Stimulated activated CD4-positive, alpha-beta T cell treated with anti-CD3 and anti-CD28 coated beads, Interleukin-12 subunit alpha, Interleukin-12 subunit beta, amount 100 ng/mL, for 48 hours (primary cell): ENCODE data around the gene C3.
A peak's percentile ranks its signal among the peaks of the same experiment; 100 is the strongest.

Source experiments
- DNase-seq, 3 donors: peaks; one replicate each; pipeline ENCODE4 v3.0.0-alpha.2; 2020; ENCODE audit warnings: low read depth in 2 of 3, low spot score in 1 of 3

The C3 gene

DNA sequence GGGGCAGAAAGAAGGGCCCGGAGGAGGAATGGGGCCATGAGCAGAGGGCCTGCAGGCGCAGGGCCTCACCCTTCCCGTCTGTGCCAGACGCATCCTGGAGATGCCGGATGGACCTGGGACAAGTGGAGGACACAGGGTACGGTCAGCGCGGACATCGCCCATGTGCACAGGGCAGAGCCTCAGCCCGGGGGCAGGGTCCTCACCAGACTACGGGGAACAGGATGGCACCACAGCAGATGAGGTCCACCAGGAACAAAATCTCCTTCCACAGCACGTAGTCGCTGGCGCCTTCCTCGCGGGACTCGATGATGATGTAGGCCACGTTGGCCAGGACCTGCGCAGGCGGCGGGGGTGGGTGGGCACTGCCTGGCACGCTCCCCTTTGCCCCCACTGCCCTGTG, 11.4 kb upstream of the C3 start:
- DNase-seq: no peak

DNA sequence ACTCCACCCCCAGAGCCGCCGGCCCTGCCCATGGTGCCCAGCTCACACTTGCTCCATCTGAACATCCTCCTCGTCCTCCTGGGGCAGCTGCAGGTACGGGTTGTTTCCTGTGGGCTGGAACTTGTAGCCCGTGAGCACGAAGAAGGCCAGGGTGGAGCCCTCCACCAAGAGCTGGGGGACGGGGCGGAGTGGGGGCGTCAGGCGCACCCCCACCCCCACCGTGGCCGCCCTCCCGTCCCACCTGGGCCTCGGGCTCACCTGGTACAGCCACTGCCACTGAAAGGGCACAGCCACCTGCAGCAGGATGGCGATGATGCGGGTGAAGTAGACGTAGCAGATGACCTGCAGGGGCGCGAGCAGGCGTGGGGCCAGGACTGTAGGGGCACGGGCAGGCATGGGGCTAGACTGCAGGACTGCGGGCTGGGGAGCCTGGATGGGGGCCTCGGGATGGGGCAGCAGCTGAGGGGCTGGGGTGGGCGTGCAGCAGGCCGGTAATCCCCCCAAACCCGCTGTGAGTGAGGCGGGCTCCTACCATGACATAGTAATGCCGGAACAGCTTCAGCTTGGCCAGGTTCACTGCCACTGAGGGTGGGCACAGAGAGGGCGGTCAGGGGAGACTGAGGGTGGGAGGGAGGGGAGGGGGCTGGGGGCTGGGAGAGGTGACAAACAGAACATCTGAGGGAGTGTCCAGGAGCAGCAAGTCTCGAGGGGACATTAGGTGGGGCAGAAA, 10.7 kb upstream of the C3 start:
- DNase-seq: no peak

DNA sequence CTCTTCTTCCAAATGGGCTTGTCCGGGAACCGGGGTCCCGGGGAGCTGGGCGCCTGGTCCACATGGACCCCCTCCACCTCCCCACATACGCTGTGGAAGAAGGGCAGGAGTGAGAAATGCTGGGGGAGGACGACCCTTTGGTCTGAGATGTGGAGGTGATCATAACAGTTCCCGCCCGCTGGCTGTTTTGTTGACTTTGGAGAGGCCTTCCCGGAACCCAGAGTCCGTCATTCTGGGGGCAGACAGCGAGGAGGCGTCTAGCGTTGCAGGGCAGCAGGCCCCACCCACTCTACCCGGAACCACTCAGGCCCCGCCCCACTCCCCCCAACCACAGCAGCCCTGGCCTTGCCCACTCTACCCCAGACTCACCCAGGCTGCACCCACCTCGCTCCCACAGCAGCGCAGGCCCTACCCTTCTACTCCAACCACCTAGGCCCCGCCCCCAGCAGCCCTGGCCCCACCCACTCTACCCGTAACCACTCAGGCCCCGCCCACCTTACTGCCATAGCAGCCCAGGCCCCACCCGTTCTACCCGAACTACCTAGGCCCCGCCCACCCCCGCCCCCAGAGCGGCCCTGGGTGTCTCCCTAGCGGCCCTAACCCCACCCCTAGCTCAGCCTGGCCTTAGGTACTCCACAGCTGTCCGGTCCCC, 9.8 kb upstream of the C3 start:
- DNase-seq: peak in 2 of 3 donors; percentile 39 to 48

DNA sequence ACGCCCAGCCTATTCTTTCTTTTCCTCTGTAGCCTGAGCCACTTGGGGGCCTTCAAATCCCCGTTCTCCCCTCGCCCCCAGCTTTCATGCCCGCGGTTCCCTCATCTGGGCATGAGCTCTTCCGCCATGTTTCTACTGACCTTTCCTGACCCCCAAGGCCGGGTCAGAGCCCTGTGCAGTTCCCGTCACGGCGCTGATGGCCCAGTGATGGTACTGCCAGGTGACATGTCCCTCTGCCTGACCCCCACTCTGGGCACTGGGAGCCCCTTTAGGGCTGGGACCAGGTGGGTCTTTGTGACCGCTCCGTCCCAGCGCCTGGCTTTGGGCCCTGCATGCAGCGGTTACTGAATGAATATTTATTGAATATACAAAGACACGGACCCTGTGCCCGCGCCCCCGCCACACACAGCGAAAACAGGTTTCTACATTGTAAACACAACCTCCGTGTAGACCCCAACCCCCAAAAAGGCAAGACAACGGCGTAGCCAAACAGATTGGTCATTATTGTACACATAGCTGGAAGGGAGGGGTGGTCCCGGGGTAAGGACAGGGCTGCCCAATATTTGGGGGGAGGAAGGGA, 9.2 kb upstream of the C3 start:
- no peak for DNase-seq

GRCh38 chr19:6728346-6728745, 7.9 kb upstream of the C3 start:
- no peak for DNase-seq

DNA sequence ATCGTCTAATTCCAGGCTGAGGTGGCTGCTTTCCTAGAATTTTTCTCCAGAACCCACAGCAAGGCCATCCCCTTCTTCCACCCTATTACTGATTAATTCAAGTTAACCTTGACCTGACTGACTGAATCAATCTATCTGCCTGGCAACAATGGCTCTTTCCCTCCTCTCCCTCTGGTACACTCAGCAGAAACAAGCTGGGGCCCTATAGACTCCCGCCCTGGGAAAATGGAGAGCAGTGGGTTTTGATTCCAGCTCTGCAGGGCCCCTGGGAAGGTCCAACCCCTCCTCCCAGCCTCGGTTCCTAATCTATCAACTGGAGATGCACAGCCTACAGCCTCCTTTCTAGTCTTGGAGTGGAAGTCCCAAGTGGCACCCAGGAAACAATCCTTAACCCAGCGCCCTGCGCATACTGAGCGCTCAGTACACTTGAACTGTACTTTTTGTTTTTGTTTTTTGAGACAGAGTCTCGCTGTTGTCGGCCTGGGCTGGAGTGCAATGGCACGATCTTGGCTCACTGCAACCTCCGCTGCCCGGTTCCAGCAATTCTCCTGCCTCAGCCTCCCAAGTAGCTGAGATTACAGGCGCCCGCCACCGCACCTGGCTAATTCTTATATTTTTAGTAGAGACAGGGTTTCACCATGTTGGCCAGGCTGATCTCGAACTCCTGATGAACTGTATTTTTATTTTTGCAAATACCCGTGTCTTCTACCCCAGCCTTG, 5.2 kb upstream of the C3 start:
- DNase-seq: no peak

GRCh38 chr19:6724631-6725492, 4.4 kb upstream of the C3 start:
- no peak for DNase-seq

GRCh38 chr19:6723738-6724137, 3.3 kb upstream of the C3 start:
- DNase-seq: no peak

- no peak for DNase-seq
Measured at GRCh38 chr19:6723108-6723618, 2.7 kb upstream of the C3 start.

DNA sequence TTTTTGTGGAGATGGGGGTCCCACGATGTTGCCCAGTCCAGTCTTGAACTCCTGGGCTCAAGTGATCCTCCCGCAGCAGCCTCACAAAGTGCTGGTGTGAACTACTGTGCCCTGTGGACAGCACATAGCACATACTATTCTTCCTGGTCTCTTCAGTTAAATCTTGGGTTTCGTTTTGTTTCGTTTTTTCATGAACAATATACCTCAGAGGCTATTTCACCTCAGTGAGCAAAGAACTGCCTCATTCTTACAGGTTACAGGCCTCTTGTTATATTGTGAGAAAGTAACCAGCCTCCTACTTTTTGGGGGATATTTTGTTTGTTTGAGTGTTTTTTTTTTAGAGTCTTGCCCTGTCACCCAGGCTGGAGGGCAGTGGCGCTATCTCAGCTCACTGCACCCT, 1.3 kb upstream of the C3 start:
- no peak for DNase-seq

DNA sequence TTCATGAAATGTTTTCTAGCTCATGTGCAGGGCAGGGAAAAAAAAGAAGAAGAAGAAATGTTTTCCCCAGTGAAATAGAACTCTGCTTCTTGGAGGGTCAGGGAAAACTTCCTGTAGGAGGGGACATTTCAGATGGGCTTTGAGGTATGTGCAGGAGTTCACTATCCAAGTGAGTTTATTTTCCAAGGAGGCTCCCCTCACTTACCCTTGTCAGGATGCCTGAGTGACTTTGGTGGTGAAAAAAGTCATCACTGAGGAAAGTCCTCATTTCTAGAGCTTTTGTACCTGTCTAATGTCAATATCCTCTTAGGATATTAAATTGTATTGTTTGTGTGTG, 656 bp upstream of the C3 start:
- DNase-seq: no peak

DNA sequence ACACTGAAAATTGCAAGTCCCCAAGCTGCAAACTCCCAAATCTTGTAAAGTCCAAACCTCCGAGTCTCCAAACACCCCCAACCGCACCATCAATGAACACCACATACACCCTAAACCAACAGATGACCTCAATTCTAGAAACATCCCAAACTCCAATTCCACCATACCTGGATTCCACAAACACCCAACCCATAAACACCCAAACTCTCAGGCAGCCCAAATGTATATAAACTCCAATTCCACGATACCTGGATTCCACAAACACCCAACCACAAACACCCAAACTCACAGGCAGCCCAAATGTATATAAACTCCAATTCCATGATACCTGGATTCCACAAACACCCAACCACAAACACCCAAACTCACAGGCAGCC, 470 bp downstream of the C3 start:
- DNase-seq: no peak

DNA sequence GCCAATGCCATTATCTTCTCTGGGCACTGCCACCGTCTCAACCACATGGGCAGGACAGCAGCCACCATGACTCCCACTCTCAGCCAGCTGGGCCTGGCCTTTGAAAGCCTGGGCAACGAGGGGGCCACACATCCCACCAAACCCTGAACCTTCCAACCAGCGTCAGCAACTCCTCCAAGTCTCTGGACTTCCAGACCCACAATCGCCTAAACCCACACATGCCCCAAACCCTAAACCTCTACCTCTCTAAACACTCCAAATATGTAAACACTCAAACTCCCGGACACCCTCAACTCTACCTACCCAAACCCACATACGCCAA, 949 bp downstream of the C3 start:
- no peak for DNase-seq

GRCh38 chr19:6718741-6719539, 1.5 kb downstream of the C3 start:
- DNase-seq: peak in 2 of 3 donors; percentile 10 to 34

DNA sequence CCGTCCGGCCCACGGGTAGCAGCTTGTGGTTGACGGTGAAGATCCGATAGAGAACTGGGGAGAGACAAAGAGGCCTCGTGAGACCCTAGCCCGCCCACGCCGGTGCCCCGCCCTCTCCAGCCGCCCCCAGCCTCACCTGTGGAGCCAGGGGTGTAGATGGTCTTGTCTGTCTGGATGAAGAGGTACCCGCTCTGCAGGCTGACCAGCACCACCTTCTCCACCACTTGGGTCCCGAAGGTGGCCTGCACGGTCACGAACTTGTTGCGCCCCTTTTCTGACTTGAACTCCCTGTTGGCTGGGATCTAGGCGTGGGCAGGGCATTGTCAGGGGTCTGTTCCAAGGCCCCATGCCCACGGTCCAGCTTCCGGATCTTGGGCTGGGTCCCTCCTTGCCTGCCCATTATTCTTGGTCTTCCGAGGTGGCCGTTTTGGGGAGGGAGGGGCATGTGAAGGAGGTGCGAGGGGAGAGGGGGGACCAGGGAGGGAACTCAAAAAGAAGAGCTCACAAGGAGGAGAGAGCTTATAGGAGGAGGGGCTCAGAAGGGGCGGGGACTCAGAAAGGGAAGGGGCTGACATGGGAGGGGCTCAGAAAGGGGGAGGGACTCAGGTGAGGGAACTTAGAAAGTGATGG, 2.2 kb downstream of the C3 start:
- no peak for DNase-seq

GRCh38 chr19:6717441-6717971, 2.9 kb downstream of the C3 start:
- DNase-seq: no peak

GRCh38 chr19:6717036-6717435, 3.4 kb downstream of the C3 start:
- DNase-seq: no peak

DNA sequence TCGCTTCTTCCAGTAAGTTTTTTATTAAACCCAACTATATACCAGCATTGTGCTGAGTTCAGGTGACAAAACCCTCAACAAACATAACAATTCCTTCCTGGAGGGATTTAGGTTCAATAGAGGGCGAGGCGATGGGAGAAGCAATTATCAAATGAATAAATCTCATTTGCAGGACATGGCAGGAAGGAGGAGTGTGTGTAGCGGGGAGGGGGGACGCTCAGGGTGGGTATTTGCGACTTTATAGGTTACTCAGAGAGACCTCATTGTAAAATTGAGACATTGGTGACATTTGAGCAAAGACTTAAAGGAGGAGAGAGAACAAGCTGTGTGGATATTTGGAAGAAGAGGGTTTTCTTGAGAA, 3.9 kb downstream of the C3 start:
- no peak for DNase-seq

DNA sequence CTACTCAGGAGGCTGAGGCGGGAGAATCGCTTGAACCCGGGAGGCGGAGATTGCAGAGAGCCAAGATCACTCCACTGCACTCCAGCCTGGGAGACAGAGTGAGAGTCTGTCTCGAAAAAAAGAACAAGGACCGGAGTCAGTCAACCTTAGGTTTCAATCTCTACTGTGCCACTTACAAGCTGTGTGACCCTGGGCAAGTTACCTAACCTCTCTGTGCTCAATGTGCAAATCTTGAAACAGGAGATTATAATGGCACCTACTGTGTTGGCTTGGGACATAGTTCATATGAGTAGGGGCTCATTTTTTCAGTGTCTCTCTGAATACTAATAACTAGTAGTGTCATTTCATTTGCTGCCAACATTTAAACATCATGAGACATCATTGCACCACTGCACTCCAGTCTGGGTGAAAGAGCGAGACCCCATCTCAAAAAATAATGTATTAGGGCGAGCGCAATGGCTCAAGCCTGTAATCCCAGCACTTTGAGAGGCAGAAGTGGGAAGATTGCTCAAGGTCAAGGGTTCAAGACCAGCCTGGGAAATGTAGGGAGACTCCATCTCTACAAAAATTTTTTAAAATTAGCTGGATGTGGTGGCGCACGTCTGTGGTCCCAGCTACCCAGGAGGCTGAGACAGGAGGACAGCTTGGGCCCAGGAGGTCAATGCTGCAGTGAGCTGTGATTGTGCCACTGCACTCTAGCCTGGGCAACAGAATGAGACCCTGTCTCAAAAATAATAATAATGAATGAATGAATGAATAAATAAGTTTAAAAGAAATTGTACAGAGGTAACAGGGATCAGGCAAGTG, 5.5 kb downstream of the C3 start:
- DNase-seq: no peak
